ENCODE data around the gene EHHADH. TPM values are rescaled to one million over a fixed set of nuclear protein-coding genes. Genes with fewer than 3 reads are reported as not detected.

The EHHADH gene
- total and polyA plus RNA-seq, 9 of the 15 experiments (the other 6 are each of a cell fraction or from before 2014, with no cell fraction given): 3.6 to 6.4 (median 5.4) TPM

DNA sequence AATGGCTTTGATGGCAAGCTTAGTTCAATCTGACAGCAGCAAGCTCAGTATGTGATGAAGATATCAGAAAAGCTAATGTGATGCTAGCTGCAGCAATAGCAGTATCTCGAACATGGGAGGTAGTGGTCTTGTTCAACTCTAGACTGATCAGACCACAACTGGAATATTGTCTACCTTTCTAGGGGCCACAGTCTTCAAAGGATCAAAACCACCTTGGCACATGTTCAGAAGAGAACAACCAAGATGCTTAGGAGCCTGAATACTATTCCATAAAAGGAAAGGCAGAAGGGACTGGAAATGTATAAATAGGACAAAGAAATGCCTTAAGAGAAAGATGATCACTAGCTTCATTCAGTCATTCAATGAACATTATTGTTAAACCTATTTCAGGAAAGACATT, 103.3 kb downstream of the EHHADH start:
- 0% methylated on average over 1 of the region's 1 CpG for WGBS (ENCODE audit: insufficient coverage, low coverage, missing lambda C conversion rate)
- no peaks in the 10 kb centered on the region for H3K36me3 ChIP-seq (ENCODE audit: control insufficient read depth, insufficient read depth, low read length)
- H3K4me2 ChIP-seq (ENCODE audit: insufficient read depth, low read length): no peak overlapping the region
- intact Hi-C loops (cut with micrococcal nuclease) (no loop called here), in situ Hi-C loops (cut with MboI) (no loop called here)
- no peak overlapping the region for H3K27ac ChIP-seq (ENCODE audit: extremely low read depth, low read depth, low read length)
- ATAC-seq (no peak), FAIRE-seq (no peak), DNase-seq (ENCODE audit: extremely low read depth in 1 of 4, low spot score in 3 of 4) (no peak)
- H2AFZ ChIP-seq (ENCODE audit: low read depth, low read length): no peak overlapping the region
- no peak overlapping the region for H3K9ac ChIP-seq (ENCODE audit: insufficient read depth in 1 of 2, low read depth in 2 of 2, low read length in 2 of 2)
- H4K20me1 ChIP-seq (replicated peaks; ENCODE audit: control insufficient read depth, insufficient read depth, low read length): no peaks in the 10 kb centered on the region
- H3K27me3 ChIP-seq (ENCODE audit: control insufficient read depth in 2 of 2, insufficient read depth in 2 of 2, low read length in 2 of 2): peaks cover 28% of the 10 kb centered on the region in 2 experiments; a peak in 4 of 5 replicates
- no peak overlapping the region for H3K4me3 ChIP-seq
- no peaks in the 10 kb centered on the region for H3K9me1 ChIP-seq (ENCODE audit: control insufficient read depth, insufficient read depth, low read length)
- ChIA-PET CTCF (ENCODE audit: low intra/inter-chr PET ratio) (no interaction called here), POLR2A (interaction anchor here (3.0 kb wide), 1 partner anchor 13 kb away, joined by 11 read pairs; no protein-coding TSS in a partner anchor)
- peaks cover 0 to 14% of the 10 kb centered on the region in 2 experiments; a peak in 3 of 5 replicates for H3K4me1 ChIP-seq (replicated peaks in 1 of 2; ENCODE audit: control insufficient read depth in 2 of 2, insufficient read depth in 2 of 2, low read length in 2 of 2)
- H3K9me3 ChIP-seq (replicated peaks; ENCODE audit: control insufficient read depth, insufficient read depth, low read depth, low read length): no peaks in the 10 kb centered on the region
- BruUV-seq (replicated peaks): no TSS peak
- H3K79me2 ChIP-seq (ENCODE audit: control insufficient read depth, insufficient read depth, low read length): no peaks in the 10 kb centered on the region
- TF ChIP-seq SMAD4 (CRISPR knock-in tag; conservative IDR thresholded peaks at IDR 0.05) (no peak), ZNF589 (CRISPR knock-in tag; IDR thresholded peaks at IDR 0.05; ENCODE audit: low read depth) (no peak), FOXJ2 (tag; IDR thresholded peaks at IDR 0.05) (no peak), HLTF (IDR thresholded peaks at IDR 0.05) (no peak), ELF1 (tag; IDR thresholded peaks at IDR 0.05) (no peak), NCOA4 (IDR thresholded peaks at IDR 0.05; ENCODE audit: partially characterized antibody) (no peak), CBFA2T3 (IDR thresholded peaks at IDR 0.05) (no peak), ELF4 (CRISPR knock-in tag; IDR thresholded peaks at IDR 0.05) (no peak), BACH1 (tag; IDR thresholded peaks at IDR 0.05) (no peak), TARDBP (IDR thresholded peaks at IDR 0.05) (no peak), ZFP36 (IDR thresholded peaks at IDR 0.05; ENCODE audit: low read depth, low read length, partially characterized antibody) (no peak), HDAC6 (IDR thresholded peaks at IDR 0.05; ENCODE audit: low read depth, low read length) (no peak), EHMT2 (IDR thresholded peaks at IDR 0.05) (no peak), POLR2A (conservative IDR thresholded peaks at IDR 0.05) (no peak)
- TF ChIP-seq, protein P1, sequence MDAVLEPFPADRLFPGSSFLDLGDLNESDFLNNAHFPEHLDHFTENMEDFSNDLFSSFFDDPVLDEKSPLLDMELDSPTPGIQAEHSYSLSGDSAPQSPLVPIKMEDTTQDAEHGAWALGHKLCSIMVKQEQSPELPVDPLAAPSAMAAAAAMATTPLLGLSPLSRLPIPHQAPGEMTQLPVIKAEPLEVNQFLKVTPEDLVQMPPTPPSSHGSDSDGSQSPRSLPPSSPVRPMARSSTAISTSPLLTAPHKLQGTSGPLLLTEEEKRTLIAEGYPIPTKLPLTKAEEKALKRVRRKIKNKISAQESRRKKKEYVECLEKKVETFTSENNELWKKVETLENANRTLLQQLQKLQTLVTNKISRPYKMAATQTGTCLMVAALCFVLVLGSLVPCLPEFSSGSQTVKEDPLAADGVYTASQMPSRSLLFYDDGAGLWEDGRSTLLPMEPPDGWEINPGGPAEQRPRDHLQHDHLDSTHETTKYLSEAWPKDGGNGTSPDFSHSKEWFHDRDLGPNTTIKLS (IDR thresholded peaks at IDR 0.05; ENCODE audit: borderline replicate concordance, low read depth): no peak
- TF ChIP-seq, protein P2, sequence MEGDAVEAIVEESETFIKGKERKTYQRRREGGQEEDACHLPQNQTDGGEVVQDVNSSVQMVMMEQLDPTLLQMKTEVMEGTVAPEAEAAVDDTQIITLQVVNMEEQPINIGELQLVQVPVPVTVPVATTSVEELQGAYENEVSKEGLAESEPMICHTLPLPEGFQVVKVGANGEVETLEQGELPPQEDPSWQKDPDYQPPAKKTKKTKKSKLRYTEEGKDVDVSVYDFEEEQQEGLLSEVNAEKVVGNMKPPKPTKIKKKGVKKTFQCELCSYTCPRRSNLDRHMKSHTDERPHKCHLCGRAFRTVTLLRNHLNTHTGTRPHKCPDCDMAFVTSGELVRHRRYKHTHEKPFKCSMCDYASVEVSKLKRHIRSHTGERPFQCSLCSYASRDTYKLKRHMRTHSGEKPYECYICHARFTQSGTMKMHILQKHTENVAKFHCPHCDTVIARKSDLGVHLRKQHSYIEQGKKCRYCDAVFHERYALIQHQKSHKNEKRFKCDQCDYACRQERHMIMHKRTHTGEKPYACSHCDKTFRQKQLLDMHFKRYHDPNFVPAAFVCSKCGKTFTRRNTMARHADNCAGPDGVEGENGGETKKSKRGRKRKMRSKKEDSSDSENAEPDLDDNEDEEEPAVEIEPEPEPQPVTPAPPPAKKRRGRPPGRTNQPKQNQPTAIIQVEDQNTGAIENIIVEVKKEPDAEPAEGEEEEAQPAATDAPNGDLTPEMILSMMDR (IDR thresholded peaks at IDR 0.05 in 2 of 3, conservative IDR thresholded peaks at IDR 0.05 in 1 of 3; ENCODE audit: insufficient read depth in 2 of 3, low read depth in 1 of 3, low read length in 3 of 3): no peak
- TF ChIP-seq, protein P3, sequence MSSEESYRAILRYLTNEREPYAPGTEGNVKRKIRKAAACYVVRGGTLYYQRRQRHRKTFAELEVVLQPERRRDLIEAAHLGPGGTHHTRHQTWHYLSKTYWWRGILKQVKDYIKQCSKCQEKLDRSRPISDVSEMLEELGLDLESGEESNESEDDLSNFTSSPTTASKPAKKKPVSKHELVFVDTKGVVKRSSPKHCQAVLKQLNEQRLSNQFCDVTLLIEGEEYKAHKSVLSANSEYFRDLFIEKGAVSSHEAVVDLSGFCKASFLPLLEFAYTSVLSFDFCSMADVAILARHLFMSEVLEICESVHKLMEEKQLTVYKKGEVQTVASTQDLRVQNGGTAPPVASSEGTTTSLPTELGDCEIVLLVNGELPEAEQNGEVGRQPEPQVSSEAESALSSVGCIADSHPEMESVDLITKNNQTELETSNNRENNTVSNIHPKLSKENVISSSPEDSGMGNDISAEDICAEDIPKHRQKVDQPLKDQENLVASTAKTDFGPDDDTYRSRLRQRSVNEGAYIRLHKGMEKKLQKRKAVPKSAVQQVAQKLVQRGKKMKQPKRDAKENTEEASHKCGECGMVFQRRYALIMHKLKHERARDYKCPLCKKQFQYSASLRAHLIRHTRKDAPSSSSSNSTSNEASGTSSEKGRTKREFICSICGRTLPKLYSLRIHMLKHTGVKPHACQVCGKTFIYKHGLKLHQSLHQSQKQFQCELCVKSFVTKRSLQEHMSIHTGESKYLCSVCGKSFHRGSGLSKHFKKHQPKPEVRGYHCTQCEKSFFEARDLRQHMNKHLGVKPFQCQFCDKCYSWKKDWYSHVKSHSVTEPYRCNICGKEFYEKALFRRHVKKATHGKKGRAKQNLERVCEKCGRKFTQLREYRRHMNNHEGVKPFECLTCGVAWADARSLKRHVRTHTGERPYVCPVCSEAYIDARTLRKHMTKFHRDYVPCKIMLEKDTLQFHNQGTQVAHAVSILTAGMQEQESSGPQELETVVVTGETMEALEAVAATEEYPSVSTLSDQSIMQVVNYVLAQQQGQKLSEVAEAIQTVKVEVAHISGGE (CRISPR knock-in tag; IDR thresholded peaks at IDR 0.05): no peak

Measured in K562 (cell line).